HepG2 (cell line): Measurements from ENCODE around the gene HCFC1R1. TPM values are rescaled to one million over a fixed set of nuclear protein-coding genes. Genes with fewer than 3 reads are reported as not detected.

Source experiments
- CBX5 ChIP-seq: sonication (generic); formaldehyde crosslinking; IDR thresholded peaks from 2 replicates; pipeline ENCODE4 v1.4.0; 2020; ENCODE audit warnings: missing genetic modification reagents, borderline replicate concordance
- CENPT ChIP-seq: sonication (generic); formaldehyde crosslinking; IDR thresholded peaks from 2 replicates; pipeline ENCODE4 v1.8.0; 2022; ENCODE audit warnings: low read depth, mild to moderate bottlenecking, moderate library complexity, missing genetic modification reagents
- HDAC2 ChIP-seq: sonication (generic); formaldehyde crosslinking; IDR thresholded peaks from 2 replicates; pipeline ENCODE4 v1.4.0; 2020; ENCODE audit warnings: missing genetic modification reagents
- IRF2 ChIP-seq: IDR thresholded peaks from 2 replicates; pipeline ENCODE4 v1.6.1; 2018; ENCODE audit warnings: missing genetic modification reagents, missing compliant biosample characterization
- NFYB ChIP-seq: sonication (generic); formaldehyde crosslinking; IDR thresholded peaks from 2 replicates; pipeline ENCODE4 v1.4.0; 2020; ENCODE audit warnings: missing genetic modification reagents
- TRIM24 ChIP-seq: sonication (generic); formaldehyde crosslinking; IDR thresholded peaks from 2 replicates; pipeline ENCODE4 v1.8.0; 2022; ENCODE audit warnings: mild to moderate bottlenecking, missing genetic modification reagents
- USF2 ChIP-seq, 2 experiments: sonication (generic) in 1 of 2; formaldehyde crosslinking in 1 of 2; IDR thresholded peaks; 2 replicates each; pipeline versions ENCODE4 v1.5.1 to v1.6.1; 2011 to 2020; ENCODE audit warnings: borderline replicate concordance in 1 of 2, low read depth in 1 of 2, low read length in 1 of 2, mild to moderate bottlenecking in 1 of 2, missing genetic modification reagents in 1 of 2, moderate library complexity in 1 of 2
- ZGPAT ChIP-seq: IDR thresholded peaks from 2 replicates; pipeline ENCODE4 v1.6.1; 2016; ENCODE audit warnings: mild to moderate bottlenecking
- ZNF407 ChIP-seq: sonication (generic); formaldehyde crosslinking; IDR thresholded peaks from one replicate; pipeline ENCODE4 v1.5.1; 2020; ENCODE audit warnings: mild to moderate bottlenecking, missing genetic modification reagents; ENCODE audit errors: not compliant biosample characterization
- ZNF737 ChIP-seq: sonication (generic); formaldehyde crosslinking; IDR thresholded peaks from 2 replicates; pipeline ENCODE4 v1.5.0; 2020; ENCODE audit warnings: missing genetic modification reagents, mild to moderate bottlenecking, borderline replicate concordance
- ZSCAN21 ChIP-seq: sonication (generic); formaldehyde crosslinking; IDR thresholded peaks from 2 replicates; pipeline ENCODE4 v1.8.0; 2022; ENCODE audit warnings: mild to moderate bottlenecking, missing genetic modification reagents, moderate library complexity, borderline replicate concordance
- polyA plus RNA-seq, 8 experiments: library from polyadenylated mRNA; depleted of rRNA in 3 of 8; stranded (reverse) in 7 of 8; unstranded in 1 of 8; fragments of >200 nt; fragmentation: Illumina TruSeq in 4 of 8; extraction: Trizol in 4 of 8; gene quantifications; 2 replicates each; pipeline versions ENCODE4 v1.2.1 to v1.2.3, GENCODE V29; 2011 to 2016; ENCODE audit warnings: low read depth in 4 of 8, missing spikeins in 1 of 8, mixed read lengths in 1 of 8; ENCODE audit not compliant: insufficient read depth in 1 of 8
- total RNA-seq, 5 experiments: library from RNA; depleted of rRNA; stranded (reverse); fragments of >200 nt; fragmentation: Illumina TruSeq; extraction: Trizol; gene quantifications; 2 replicates each; pipeline ENCODE4 v1.2.3, GENCODE V29; 2016; ENCODE audit warnings: low read depth in 1 of 5
- TF ChIP-seq, protein P1 (sequence below): sonication (generic); formaldehyde crosslinking; IDR thresholded peaks from 2 replicates; pipeline ENCODE4 v1.4.0; 2020; ENCODE audit warnings: low read depth, mild to moderate bottlenecking, missing genetic modification reagents
- TF ChIP-seq, protein P2 (sequence below): sonication (generic); formaldehyde crosslinking; IDR thresholded peaks from 2 replicates; pipeline ENCODE4 v1.8.0; 2022; ENCODE audit warnings: mild to moderate bottlenecking, missing genetic modification reagents, moderate library complexity

The HCFC1R1 gene
- total and polyA plus RNA-seq, 2 of the 13 experiments (the other 11 are each of a cell fraction or from before 2014, with no cell fraction given) = 13.8 to 16.1 TPM

DNA sequence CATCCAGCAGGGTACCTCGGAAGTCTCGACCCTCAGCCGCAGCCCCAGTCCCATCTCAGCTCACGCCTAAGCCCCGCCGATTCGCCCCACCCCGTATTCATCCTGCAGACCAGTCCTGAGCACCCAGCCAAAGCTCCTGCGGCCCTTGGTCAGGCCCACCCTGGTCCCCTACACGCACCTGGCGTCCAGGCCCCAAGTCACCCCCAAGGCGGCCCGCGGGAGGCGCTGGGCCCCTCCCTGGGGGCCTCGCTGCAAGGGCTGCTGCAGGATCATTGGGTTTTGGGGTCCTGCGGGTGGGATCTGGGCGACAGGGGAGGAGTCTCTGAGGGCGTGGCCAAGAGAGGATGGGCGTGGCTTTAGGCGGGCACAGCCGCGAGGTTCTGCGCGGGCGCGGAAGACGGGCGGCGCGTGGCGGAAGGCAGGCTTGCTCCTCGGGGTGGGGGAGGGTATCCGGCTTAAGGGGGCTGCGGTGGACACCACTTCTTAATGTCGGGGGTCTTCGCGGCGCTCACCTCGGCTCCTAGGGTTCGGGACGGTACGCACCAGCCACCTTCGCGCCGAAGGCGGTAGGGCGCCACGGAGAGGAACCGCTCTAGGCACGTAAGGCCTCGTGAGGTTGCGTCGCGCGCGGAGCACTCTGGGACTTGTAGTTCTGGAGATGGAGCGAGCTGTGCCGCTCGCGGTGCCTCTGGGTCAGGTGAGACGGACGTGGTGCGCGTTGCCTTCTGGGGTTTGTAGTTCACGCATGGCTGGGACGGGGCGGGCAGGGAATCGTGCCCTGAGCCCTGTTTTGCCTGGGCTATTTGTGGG lies at the start of gene HCFC1R1, which contains the start of gene THOC6 (continued):
- TF ChIP-seq ZNF407 (CRISPR knock-in tag) (peak; percentile 89), CBX5 (peak; percentile 76), HDAC2 (peak; percentile 46), CENPT (no peak), ZSCAN21 (CRISPR knock-in tag) (no peak), IRF2 (peak; percentile 96), ZGPAT (CRISPR knock-in tag) (peak; percentile 94), USF2 (IDR thresholded peaks at IDR 0.05; ENCODE audit: low read depth, low read length) (peak; percentile 79), USF2 (CRISPR knock-in tag; IDR thresholded peaks at IDR 0.05; ENCODE audit: borderline replicate concordance) (peak; percentile 94; the same call in 1 of the 2 replicates), NFYB (peak; percentile 59), TRIM24 (CRISPR knock-in tag) (no peak), ZNF737 (no peak)
- TF ChIP-seq, protein P1, sequence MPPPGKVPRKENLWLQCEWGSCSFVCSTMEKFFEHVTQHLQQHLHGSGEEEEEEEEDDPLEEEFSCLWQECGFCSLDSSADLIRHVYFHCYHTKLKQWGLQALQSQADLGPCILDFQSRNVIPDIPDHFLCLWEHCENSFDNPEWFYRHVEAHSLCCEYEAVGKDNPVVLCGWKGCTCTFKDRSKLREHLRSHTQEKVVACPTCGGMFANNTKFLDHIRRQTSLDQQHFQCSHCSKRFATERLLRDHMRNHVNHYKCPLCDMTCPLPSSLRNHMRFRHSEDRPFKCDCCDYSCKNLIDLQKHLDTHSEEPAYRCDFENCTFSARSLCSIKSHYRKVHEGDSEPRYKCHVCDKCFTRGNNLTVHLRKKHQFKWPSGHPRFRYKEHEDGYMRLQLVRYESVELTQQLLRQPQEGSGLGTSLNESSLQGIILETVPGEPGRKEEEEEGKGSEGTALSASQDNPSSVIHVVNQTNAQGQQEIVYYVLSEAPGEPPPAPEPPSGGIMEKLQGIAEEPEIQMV (CRISPR knock-in tag) = peak; percentile 81
- TF ChIP-seq, protein P2, sequence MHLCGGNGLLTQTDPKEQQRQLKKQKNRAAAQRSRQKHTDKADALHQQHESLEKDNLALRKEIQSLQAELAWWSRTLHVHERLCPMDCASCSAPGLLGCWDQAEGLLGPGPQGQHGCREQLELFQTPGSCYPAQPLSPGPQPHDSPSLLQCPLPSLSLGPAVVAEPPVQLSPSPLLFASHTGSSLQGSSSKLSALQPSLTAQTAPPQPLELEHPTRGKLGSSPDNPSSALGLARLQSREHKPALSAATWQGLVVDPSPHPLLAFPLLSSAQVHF (CRISPR knock-in tag) = no peak
